Thyroid gland (tissue), 4 donors: ENCODE measurements around the gene CCKAR.

ENCODE experiments used
- POLR2A ChIP-seq, 2 donors: fragments of 450-650 bp; IDR thresholded peaks; one replicate each; pipeline ENCODE4 v1.6.1; 2017; ENCODE audit warnings: antibody characterized with exemption in 2 of 2, mild to moderate bottlenecking in 2 of 2, moderate library complexity in 1 of 2
- TF ChIP-seq, protein P1 (sequence below), 6 experiments: fragments of 200-600 bp in 3 of 6; fragments of 450-650 bp in 3 of 6; sonication (generic) in 3 of 6; IDR thresholded peaks; one replicate each; pipeline ENCODE4 v1.5.1; 2016 to 2019; ENCODE audit warnings: antibody characterized with exemption in 6 of 6, mild to moderate bottlenecking in 2 of 6, inconsistent platforms in 1 of 6, moderate library complexity in 1 of 6

DNA sequence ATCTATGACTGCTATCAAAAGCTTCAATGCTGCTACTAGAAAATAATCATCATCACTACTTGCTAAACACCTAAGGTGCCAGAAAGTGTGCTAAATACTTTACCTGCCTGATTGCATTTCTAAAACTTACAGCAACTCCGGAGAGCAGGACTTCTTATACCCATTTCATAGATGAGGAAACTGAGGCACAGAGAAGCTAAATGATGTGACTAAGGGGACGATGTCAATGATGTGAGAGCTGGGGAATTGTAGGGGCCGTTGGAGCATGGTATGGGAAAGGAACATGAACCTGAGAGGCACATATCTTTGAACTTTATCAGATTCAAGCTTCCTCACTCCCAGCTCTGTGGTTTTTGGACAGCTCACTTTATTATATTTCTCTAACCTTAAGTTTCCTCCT lies 38.7 kb downstream of the CCKAR start:
- TF ChIP-seq POLR2A (IDR thresholded peaks at IDR 0.05) = no peak
- TF ChIP-seq, protein P1, sequence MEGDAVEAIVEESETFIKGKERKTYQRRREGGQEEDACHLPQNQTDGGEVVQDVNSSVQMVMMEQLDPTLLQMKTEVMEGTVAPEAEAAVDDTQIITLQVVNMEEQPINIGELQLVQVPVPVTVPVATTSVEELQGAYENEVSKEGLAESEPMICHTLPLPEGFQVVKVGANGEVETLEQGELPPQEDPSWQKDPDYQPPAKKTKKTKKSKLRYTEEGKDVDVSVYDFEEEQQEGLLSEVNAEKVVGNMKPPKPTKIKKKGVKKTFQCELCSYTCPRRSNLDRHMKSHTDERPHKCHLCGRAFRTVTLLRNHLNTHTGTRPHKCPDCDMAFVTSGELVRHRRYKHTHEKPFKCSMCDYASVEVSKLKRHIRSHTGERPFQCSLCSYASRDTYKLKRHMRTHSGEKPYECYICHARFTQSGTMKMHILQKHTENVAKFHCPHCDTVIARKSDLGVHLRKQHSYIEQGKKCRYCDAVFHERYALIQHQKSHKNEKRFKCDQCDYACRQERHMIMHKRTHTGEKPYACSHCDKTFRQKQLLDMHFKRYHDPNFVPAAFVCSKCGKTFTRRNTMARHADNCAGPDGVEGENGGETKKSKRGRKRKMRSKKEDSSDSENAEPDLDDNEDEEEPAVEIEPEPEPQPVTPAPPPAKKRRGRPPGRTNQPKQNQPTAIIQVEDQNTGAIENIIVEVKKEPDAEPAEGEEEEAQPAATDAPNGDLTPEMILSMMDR (IDR thresholded peaks at IDR 0.05) = no peak
